ENCODE data around the gene DNASE1.

DNA sequence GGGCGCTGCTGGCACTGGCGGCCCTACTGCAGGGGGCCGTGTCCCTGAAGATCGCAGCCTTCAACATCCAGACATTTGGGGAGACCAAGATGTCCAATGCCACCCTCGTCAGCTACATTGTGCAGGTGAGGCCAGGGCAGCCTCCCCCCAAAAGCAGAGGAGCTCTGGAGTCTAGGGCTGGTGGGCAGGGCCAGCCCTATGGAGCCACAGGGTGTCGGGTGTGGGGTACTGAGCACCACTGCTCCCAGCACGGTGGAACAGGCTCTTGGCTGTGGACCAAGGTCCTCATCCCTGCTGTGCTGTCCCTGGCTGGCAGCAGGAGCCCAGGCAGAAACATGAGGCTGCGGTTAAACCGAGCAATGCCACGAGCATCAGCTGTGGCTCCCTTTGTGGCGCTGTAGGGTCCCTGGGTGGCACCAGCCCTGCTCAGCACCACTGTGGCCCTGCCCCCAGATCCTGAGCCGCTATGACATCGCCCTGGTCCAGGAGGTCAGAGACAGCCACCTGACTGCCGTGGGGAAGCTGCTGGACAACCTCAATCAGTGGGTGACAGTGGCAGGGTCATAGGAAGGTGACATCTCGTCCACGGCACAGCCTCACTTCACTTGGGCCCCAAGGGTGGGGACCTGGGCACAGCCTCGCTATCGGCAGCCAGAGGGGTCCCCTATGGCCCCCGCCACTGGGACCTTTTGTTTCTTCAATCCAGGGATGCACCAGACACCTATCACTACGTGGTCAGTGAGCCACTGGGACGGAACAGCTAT lies 1.1 kb downstream of the DNASE1 start:
- TF ChIP-seq, protein P1, sequence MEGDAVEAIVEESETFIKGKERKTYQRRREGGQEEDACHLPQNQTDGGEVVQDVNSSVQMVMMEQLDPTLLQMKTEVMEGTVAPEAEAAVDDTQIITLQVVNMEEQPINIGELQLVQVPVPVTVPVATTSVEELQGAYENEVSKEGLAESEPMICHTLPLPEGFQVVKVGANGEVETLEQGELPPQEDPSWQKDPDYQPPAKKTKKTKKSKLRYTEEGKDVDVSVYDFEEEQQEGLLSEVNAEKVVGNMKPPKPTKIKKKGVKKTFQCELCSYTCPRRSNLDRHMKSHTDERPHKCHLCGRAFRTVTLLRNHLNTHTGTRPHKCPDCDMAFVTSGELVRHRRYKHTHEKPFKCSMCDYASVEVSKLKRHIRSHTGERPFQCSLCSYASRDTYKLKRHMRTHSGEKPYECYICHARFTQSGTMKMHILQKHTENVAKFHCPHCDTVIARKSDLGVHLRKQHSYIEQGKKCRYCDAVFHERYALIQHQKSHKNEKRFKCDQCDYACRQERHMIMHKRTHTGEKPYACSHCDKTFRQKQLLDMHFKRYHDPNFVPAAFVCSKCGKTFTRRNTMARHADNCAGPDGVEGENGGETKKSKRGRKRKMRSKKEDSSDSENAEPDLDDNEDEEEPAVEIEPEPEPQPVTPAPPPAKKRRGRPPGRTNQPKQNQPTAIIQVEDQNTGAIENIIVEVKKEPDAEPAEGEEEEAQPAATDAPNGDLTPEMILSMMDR (IDR thresholded peaks at IDR 0.05; ENCODE audit: low read length): no peak
- TF ChIP-seq EZH2 (IDR thresholded peaks at IDR 0.05; ENCODE audit: borderline replicate concordance, low read length): no peak
